Measurements from ENCODE around the gene CDH4. TPM values are rescaled to one million over a fixed set of nuclear protein-coding genes. Genes with fewer than 3 reads are reported as not detected.

The CDH4 gene
- total and polyA plus RNA-seq, 2 of the 8 experiments (the other 6 are each of a cell fraction or from before 2014, with no cell fraction given) = 4.3 to 7.9 TPM

DNA sequence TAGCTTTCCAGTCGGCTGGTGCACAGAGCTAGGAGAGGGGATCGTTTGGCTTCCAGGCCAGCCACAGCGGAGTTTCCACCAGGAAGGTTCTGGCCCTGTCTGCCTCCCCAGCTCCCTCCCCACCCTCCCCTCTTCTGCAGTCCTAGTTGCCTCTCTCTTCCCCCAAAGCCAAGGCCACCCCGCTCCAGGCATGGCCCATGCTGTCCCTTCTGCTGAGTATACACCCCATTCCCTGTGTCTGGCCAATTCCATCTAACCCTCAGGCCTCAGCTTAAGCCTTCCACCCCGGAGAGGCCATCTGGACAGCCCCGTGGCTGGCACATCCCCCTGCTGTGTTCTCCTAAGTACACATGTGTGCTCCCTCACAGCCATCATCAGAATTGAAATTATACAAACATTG, 167.4 kb downstream of the CDH4 start (continued):
- TF ChIP-seq, protein P1, sequence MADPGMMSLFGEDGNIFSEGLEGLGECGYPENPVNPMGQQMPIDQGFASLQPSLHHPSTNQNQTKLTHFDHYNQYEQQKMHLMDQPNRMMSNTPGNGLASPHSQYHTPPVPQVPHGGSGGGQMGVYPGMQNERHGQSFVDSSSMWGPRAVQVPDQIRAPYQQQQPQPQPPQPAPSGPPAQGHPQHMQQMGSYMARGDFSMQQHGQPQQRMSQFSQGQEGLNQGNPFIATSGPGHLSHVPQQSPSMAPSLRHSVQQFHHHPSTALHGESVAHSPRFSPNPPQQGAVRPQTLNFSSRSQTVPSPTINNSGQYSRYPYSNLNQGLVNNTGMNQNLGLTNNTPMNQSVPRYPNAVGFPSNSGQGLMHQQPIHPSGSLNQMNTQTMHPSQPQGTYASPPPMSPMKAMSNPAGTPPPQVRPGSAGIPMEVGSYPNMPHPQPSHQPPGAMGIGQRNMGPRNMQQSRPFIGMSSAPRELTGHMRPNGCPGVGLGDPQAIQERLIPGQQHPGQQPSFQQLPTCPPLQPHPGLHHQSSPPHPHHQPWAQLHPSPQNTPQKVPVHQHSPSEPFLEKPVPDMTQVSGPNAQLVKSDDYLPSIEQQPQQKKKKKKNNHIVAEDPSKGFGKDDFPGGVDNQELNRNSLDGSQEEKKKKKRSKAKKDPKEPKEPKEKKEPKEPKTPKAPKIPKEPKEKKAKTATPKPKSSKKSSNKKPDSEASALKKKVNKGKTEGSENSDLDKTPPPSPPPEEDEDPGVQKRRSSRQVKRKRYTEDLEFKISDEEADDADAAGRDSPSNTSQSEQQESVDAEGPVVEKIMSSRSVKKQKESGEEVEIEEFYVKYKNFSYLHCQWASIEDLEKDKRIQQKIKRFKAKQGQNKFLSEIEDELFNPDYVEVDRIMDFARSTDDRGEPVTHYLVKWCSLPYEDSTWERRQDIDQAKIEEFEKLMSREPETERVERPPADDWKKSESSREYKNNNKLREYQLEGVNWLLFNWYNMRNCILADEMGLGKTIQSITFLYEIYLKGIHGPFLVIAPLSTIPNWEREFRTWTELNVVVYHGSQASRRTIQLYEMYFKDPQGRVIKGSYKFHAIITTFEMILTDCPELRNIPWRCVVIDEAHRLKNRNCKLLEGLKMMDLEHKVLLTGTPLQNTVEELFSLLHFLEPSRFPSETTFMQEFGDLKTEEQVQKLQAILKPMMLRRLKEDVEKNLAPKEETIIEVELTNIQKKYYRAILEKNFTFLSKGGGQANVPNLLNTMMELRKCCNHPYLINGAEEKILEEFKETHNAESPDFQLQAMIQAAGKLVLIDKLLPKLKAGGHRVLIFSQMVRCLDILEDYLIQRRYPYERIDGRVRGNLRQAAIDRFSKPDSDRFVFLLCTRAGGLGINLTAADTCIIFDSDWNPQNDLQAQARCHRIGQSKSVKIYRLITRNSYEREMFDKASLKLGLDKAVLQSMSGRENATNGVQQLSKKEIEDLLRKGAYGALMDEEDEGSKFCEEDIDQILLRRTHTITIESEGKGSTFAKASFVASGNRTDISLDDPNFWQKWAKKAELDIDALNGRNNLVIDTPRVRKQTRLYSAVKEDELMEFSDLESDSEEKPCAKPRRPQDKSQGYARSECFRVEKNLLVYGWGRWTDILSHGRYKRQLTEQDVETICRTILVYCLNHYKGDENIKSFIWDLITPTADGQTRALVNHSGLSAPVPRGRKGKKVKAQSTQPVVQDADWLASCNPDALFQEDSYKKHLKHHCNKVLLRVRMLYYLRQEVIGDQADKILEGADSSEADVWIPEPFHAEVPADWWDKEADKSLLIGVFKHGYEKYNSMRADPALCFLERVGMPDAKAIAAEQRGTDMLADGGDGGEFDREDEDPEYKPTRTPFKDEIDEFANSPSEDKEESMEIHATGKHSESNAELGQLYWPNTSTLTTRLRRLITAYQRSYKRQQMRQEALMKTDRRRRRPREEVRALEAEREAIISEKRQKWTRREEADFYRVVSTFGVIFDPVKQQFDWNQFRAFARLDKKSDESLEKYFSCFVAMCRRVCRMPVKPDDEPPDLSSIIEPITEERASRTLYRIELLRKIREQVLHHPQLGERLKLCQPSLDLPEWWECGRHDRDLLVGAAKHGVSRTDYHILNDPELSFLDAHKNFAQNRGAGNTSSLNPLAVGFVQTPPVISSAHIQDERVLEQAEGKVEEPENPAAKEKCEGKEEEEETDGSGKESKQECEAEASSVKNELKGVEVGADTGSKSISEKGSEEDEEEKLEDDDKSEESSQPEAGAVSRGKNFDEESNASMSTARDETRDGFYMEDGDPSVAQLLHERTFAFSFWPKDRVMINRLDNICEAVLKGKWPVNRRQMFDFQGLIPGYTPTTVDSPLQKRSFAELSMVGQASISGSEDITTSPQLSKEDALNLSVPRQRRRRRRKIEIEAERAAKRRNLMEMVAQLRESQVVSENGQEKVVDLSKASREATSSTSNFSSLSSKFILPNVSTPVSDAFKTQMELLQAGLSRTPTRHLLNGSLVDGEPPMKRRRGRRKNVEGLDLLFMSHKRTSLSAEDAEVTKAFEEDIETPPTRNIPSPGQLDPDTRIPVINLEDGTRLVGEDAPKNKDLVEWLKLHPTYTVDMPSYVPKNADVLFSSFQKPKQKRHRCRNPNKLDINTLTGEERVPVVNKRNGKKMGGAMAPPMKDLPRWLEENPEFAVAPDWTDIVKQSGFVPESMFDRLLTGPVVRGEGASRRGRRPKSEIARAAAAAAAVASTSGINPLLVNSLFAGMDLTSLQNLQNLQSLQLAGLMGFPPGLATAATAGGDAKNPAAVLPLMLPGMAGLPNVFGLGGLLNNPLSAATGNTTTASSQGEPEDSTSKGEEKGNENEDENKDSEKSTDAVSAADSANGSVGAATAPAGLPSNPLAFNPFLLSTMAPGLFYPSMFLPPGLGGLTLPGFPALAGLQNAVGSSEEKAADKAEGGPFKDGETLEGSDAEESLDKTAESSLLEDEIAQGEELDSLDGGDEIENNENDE (IDR thresholded peaks at IDR 0.05; ENCODE audit: insufficient replicate concordance, low read length) = no peak
- no peak for TF ChIP-seq KDM5A (IDR thresholded peaks at IDR 0.05; ENCODE audit: low read length)
- TF ChIP-seq RFX5 (IDR thresholded peaks at IDR 0.05; ENCODE audit: borderline replicate concordance, low read depth, low read length) = no peak
- no peak for TF ChIP-seq CEBPB (IDR thresholded peaks at IDR 0.05; ENCODE audit: low read depth, low read length)

Data from H1 (cell line).